GM13977 (cell line): ENCODE results near the gene SNX6.

Experiments used
- DNase-seq: peaks from one replicate; pipeline ENCODE4 v3.0.0; 2012; ENCODE audit warnings: low spot score
- in situ Hi-C: fragments of 300-500 bp; cut with MboI; formaldehyde crosslinking; loops from one replicate; pipeline ENCODE4 v1.12.0; 2022; ENCODE audit warnings: low sequenced_read_pairs, low pct_unique_long_range_greater_than_20kb, mixed read lengths, inconsistent platforms; ENCODE audit not compliant: unreplicated experiment
- TF ChIP-seq, protein P1 (sequence below): IDR thresholded peaks from 2 replicates; pipeline ENCODE4 v1.5.1; 2012; ENCODE audit warnings: mild to moderate bottlenecking, control low read depth; ENCODE audit not compliant: insufficient read depth; ENCODE audit errors: extremely low read depth, missing control alignments

SNX6 gene

DNA sequence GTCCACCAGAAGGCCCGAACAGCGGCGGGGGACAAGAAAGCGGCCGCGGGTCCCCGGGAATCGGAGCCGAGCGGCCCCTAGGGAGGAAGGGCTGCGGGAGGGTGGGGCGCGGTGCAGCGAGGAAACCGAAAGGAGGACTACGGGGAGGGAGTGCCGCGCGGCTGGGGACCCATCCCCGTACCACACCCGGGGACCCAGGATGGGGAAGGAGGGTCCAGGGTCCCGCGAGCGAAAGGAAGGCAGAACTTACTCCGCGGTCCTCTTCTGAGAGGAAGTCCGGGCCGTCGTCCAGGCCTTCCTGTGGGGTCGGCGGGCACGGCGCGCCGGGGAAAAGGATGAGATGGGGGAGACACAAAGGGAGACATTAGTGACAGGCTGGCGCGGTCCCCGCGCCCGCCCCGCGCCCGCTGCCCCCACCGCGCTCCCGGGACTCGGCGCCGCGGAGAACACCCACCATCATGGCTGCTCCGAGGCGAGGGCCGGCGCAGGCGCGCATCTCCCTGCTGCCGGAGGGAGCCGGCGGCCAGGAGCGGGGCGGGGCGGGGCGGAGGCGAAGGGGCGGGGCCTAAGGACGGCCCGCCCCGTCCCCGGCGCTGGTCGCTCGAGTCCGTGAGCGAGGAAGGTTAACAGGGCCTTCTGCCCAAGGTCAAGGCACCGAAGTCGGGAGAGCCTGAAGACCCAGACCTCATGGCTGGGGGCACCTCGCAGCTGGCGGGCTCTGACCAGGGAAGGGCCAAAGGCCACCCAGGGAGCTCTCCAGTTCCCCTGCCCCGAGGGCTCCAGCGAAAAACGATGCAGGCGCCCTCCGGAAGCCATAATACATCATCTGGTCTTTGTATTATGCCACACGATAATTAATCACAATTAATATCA lies at the start of gene SNX6:
Gene SNX6, minus strand, starts transcription at position 492 of the 873 bp plus-strand sequence. Its CDS starts 32 bp downstream, at position 460.
- TF ChIP-seq, protein P1, sequence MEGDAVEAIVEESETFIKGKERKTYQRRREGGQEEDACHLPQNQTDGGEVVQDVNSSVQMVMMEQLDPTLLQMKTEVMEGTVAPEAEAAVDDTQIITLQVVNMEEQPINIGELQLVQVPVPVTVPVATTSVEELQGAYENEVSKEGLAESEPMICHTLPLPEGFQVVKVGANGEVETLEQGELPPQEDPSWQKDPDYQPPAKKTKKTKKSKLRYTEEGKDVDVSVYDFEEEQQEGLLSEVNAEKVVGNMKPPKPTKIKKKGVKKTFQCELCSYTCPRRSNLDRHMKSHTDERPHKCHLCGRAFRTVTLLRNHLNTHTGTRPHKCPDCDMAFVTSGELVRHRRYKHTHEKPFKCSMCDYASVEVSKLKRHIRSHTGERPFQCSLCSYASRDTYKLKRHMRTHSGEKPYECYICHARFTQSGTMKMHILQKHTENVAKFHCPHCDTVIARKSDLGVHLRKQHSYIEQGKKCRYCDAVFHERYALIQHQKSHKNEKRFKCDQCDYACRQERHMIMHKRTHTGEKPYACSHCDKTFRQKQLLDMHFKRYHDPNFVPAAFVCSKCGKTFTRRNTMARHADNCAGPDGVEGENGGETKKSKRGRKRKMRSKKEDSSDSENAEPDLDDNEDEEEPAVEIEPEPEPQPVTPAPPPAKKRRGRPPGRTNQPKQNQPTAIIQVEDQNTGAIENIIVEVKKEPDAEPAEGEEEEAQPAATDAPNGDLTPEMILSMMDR = no peak
- in situ Hi-C loops = no loop called here
- peak; percentile 99 for DNase-seq

DNA sequence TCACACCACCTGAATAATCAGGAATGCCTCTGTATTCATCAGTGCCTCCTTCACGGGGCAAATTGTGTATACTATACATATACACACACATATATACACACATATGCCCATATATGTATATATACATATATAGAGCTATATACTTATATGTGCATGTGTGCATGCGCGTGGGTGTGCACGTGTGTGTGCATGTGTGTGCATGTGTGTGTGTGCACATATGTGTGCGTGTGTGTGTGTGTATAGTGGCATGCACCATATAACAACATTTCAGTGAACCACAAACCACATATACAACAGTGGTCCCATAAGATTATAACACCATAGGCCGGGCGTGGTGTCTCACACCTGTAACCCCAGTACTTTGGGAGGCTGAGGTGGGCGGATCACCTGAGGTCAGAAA lies 48.8 kb upstream of the SNX6 start:
- TF ChIP-seq, protein P1 = no peak
- in situ Hi-C loops = loop anchor here (10.0 kb wide), 1 partner anchor 46 kb away; no protein-coding TSS in a partner anchor
- no peak for DNase-seq

DNA sequence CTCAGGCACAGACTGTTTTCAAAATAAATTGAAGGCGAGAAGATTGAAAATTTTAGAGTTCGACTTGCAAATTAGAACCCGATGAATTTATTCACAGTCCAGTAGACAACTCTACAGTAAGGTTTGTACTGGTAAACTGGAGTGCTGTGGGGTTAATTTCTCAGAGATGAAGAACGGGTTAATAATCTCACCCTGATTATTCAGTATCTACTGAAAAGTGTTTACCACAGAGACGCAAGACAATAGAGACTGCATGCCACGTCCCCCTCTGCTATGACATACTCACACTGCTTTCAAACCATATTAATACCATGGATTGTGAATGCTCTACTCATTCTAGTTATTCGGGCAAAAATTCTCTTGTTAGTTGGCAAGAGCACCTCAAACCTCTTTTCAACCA lies 48.4 kb upstream of the SNX6 start:
- in situ Hi-C loops = loop anchor here (10.0 kb wide), 1 partner anchor 46 kb away; no protein-coding TSS in a partner anchor
- TF ChIP-seq, protein P1 = no peak
- DNase-seq = no peak

DNA sequence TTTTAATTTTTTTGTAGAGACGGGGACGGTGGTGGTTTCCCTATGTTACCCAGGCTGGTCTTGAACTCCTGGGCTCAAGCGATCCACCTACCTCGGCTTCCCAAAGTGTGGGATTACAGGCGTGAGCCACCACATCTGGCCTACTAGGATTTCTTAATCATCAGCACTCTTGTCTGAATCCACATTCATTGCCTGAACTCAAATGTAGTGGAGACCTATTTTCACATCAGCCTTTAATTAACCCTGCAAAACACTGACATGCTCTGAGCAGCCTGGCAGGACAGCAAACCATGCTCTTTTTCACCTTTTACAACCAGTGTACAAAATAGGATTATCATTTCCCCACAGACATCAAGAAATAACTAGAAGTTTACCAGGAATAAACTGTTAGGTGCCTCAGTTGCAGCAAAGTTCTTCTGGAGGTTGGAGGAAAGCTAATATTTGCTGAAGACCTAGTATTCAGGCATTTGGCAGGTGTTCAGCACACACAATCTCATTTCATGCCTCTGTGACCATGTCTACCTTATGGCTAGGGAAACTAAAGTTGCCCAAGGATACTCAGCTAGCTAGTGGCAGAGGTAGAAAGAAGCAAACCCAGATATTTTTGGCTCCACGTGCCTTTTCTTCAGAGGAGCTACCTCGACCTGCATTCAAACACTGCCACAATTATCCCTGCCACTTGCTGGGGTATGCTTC lies 46.7 kb upstream of the SNX6 start:
- TF ChIP-seq, protein P1 = no peak
- in situ Hi-C loops = loop anchor here (10.0 kb wide), 1 partner anchor 48 kb away; no protein-coding TSS in a partner anchor
- DNase-seq = no peak

DNA sequence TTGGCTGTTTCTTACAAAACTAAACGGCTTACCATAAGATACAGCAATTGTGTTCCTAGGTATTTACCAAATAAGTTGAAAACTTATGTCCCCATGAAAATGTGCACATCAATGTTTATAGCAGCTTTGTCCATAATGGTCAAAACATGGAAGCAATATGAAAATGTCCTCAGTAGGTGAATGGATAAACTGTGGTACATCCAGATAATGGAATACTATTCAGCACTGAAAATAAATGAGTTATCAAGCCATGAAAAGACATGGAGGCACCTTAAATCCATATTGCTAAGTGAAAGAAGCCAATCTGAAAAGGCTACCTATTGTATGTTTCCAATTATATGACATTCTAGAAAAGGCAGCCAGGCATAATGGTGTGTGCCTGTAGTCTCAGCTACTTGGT lies 43.8 kb upstream of the SNX6 start:
- TF ChIP-seq, protein P1 = no peak
- in situ Hi-C loops = loop anchor here (10.0 to 25.0 kb wide), 2 partner anchors 51 to 739 kb away; partner anchors contain the start of gene NFKBIA

DNA sequence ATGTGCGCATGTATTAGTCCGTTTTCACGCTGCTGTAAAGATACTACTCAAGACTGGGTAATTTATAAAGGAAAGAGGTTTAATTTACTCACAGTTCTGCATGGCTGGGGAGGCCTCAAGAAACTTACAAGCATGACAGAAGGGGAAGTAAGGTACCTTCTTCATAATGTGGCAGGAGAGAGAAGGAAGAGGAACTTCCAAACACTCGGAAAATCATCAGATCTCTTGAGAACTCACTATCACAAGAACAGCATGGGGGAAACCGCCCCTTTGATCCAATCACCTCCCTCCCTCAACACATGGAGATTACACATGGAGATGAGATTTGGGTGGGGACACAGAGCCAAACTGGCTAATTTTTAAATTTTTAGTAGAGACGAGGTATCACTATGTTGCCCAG lies 41.8 kb upstream of the SNX6 start:
- no peak for DNase-seq
- TF ChIP-seq, protein P1 = no peak
- in situ Hi-C loops = loop anchor here (10.0 to 25.0 kb wide), 2 partner anchors 53 to 741 kb away; partner anchors contain the start of gene NFKBIA

More for the DNA sequence above, 43.8 kb upstream of the SNX6 start:
- no peak for DNase-seq
